Measurements from ENCODE around the gene TRIM59.

The TRIM59 gene, protein sequence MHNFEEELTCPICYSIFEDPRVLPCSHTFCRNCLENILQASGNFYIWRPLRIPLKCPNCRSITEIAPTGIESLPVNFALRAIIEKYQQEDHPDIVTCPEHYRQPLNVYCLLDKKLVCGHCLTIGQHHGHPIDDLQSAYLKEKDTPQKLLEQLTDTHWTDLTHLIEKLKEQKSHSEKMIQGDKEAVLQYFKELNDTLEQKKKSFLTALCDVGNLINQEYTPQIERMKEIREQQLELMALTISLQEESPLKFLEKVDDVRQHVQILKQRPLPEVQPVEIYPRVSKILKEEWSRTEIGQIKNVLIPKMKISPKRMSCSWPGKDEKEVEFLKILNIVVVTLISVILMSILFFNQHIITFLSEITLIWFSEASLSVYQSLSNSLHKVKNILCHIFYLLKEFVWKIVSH

DNA sequence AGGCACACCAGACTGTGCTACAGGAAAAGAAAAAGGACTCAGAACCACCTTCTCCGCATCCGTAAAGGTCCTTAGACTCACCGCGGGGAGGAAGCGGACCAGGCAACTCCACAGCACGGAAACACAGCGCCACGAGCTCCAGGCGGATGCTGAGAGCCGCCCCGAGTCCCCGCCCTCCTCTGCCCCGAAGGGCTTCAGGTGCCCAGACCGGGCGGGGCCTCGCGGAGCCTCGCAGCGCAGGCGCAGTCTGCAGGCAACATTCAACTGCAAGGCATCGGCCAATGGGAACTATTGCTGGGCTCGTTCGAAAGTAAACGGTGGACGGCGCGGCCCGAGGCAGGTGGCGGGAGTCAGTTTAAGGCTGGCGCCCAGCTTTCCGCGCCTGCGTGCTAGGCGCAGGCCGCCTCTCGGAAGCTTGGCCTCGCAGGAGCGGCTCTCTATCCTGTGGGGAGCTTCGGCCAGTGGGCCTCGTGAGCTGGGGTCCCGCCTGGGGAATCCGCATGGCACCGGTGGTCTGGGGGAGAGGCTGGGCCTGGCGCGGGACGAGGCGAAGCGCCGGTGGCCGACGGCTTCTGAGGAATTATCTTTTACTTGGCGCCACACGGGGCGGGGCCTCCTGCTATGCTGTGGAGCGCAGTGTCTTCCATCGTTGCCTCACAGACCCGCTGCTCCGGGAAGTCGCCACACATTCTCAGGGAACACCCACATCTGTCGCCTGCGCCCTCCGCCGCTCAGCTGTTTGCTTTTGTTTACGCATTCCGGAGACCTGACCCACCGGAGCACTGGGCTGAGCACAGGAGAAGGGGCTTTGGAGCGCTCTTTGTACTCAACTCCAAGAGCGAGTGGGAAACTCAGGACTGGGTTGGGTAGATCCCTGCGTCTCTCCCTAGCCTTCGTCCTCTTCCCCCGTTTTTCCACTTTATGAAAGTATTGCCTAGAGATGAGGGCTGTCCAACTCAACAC is at the start of gene TRIM59:
Gene TRIM59 (minus strand): TSS at position 151 of the 963 bp plus-strand sequence. CDS start 10,603 bp downstream, outside the sequence.
- TF ChIP-seq, protein P1, sequence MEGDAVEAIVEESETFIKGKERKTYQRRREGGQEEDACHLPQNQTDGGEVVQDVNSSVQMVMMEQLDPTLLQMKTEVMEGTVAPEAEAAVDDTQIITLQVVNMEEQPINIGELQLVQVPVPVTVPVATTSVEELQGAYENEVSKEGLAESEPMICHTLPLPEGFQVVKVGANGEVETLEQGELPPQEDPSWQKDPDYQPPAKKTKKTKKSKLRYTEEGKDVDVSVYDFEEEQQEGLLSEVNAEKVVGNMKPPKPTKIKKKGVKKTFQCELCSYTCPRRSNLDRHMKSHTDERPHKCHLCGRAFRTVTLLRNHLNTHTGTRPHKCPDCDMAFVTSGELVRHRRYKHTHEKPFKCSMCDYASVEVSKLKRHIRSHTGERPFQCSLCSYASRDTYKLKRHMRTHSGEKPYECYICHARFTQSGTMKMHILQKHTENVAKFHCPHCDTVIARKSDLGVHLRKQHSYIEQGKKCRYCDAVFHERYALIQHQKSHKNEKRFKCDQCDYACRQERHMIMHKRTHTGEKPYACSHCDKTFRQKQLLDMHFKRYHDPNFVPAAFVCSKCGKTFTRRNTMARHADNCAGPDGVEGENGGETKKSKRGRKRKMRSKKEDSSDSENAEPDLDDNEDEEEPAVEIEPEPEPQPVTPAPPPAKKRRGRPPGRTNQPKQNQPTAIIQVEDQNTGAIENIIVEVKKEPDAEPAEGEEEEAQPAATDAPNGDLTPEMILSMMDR (IDR thresholded peaks at IDR 0.05; ENCODE audit: extremely low read depth, insufficient read depth, missing control alignments), result no peak
- in situ Hi-C loops (cut with MboI; ENCODE audit: low pct_unique_long_range_greater_than_20kb, low sequenced_read_pairs, unreplicated experiment), result no loop called here
- peak; percentile 99 for DNase-seq (ENCODE audit: low spot score)

DNA sequence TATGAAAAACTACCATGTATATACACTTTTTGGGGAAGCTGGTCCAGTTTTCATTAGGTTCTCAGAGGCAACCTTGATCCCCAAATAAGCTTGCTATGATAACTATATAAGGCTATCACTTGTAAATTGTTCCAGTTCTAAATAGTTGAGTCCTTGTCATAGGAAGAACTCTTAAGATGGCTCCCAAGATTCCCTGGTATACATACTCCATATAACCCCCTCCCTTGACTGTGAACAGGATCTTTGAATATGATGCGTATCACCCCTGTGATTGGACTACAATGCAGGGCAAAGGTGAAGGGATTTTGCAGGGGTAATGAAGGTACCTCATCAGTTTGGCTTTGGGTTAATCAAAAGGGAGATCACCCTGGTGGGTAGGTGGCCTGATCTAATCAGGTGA is 48.6 kb upstream of the TRIM59 start:
- in situ Hi-C loops (cut with MboI; ENCODE audit: low pct_unique_long_range_greater_than_20kb, low sequenced_read_pairs, unreplicated experiment), result no loop called here
- no peak for DNase-seq (ENCODE audit: low spot score)
- TF ChIP-seq, protein P1 (IDR thresholded peaks at IDR 0.05; ENCODE audit: extremely low read depth, insufficient read depth, missing control alignments), result no peak

DNA sequence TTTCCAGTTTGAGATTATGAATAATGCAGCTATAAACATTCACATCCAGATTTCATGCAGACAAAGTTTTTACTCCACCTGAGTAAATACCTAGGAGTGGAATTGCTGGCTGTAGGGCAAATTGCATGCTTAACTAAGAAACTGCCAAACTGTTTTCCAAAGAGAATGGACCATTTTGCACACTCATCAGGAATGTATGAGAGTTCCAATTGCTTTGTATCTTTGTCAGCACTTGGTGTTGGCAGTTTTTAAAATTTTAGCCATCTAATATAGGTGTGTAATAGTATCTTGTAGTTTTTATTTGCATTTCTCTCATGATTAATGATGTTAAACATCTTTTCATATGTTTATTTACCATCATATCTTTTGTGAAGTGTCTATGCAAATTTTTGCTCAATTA is 40.6 kb upstream of the TRIM59 start:
- no peak for DNase-seq (ENCODE audit: low spot score)
- TF ChIP-seq, protein P1 (IDR thresholded peaks at IDR 0.05; ENCODE audit: extremely low read depth, insufficient read depth, missing control alignments), result no peak
- in situ Hi-C loops (cut with MboI; ENCODE audit: low pct_unique_long_range_greater_than_20kb, low sequenced_read_pairs, unreplicated experiment), result no loop called here

DNA sequence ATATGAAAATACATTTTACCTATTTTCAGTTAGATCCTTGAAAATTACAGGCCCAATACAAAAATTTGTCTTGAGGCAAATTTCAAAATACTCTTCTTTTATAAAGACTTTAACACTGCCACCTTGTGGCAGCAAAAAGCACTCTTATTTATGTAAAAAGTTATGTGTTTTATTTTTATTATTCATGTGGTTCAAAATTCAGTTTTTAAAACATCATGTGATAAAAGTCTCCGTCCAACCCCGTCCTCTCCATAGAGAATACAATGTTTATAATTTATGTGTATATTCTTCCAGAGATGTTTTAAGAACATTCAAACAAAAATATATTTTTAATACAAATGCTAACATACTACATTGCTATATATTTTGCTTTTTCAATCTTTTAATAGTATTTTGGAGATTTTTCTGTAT is 36.9 kb upstream of the TRIM59 start:
- DNase-seq (ENCODE audit: low spot score), result no peak
- TF ChIP-seq, protein P1 (IDR thresholded peaks at IDR 0.05; ENCODE audit: extremely low read depth, insufficient read depth, missing control alignments), result peak; percentile 49
- in situ Hi-C loops (cut with MboI; ENCODE audit: low pct_unique_long_range_greater_than_20kb, low sequenced_read_pairs, unreplicated experiment), result no loop called here

DNA sequence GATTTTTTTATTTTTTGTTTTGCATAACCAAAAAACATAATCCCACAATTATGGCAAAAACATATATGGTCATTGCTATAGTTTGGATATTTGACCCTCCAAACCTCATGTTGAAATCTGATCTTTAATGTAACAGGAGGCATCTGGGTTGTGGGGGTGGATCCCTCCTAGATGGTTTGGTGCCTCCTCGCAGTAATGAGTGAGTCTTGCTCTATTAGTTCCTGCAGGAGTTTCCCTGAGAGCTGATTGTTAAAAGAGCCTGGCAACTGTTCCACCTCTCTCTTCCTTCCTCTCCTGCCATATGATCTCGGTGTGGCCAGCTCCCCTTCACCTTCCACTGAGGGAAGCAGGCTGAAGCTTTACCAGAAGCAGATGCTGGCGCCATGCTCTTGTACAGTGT is 33.2 kb upstream of the TRIM59 start:
- no peak for DNase-seq (ENCODE audit: low spot score)
- TF ChIP-seq, protein P1 (IDR thresholded peaks at IDR 0.05; ENCODE audit: extremely low read depth, insufficient read depth, missing control alignments), result no peak
- in situ Hi-C loops (cut with MboI; ENCODE audit: low pct_unique_long_range_greater_than_20kb, low sequenced_read_pairs, unreplicated experiment), result no loop called here

DNA sequence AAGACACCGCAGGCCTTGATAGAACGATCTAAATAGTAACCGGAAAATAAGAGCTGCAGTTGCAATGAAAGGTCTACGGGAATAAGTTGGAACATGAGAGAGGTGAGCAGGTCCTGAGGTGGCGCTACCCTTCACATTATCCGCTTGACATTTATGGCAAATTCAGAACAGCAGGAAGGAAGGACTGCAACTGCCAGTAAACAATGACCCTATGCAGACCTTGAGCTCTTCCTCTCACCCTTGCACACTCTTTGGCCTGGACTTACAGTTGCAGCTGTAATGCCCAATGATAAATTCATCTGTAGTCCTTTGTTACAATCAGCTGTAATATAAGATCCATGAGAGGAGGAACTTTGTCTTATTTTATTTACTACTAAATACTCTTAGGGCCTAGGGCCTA is 32.3 kb upstream of the TRIM59 start:
- in situ Hi-C loops (cut with MboI; ENCODE audit: low pct_unique_long_range_greater_than_20kb, low sequenced_read_pairs, unreplicated experiment), result no loop called here
- TF ChIP-seq, protein P1 (IDR thresholded peaks at IDR 0.05; ENCODE audit: extremely low read depth, insufficient read depth, missing control alignments), result no peak
- DNase-seq (ENCODE audit: low spot score), result no peak

All from GM13977 (cell line).